WERI-Rb-1 (cell line): ENCODE measurements around the gene RPTOR.

Source experiments
- DNase-seq: peaks from one replicate; pipeline ENCODE4 v3.0.0-alpha.2; 2020
- H3K27ac ChIP-seq: fragments of 250-450 bp; sonication (Bioruptor Pico); 2 replicates; pipeline ENCODE4 v1.5.1; 2020; ENCODE audit warnings: mild to moderate bottlenecking, moderate library complexity
- H3K27me3 ChIP-seq: fragments of 250-450 bp; sonication (Bioruptor Pico); 2 replicates; pipeline ENCODE4 v1.5.1; 2021; ENCODE audit warnings: mild to moderate bottlenecking, low read depth, moderate library complexity; ENCODE audit not compliant: insufficient read depth, severe bottlenecking
- H3K36me3 ChIP-seq: fragments of 250-450 bp; sonication (Bioruptor Pico); 2 replicates; pipeline ENCODE4 v1.5.1; 2020; ENCODE audit warnings: mild to moderate bottlenecking, moderate library complexity
- H3K4me3 ChIP-seq: 2 replicates; pipeline ENCODE4 v1.5.1; 2011; ENCODE audit warnings: low read depth, mild to moderate bottlenecking, control low read depth, low read length
- H3K9me3 ChIP-seq: fragments of 250-450 bp; sonication (Bioruptor Pico); 2 replicates; pipeline ENCODE4 v1.5.1; 2021; ENCODE audit warnings: mild to moderate bottlenecking, moderate library complexity; ENCODE audit not compliant: severe bottlenecking
- TF ChIP-seq, protein P1 (sequence below): IDR thresholded peaks from 2 replicates; pipeline ENCODE4 v1.5.1; 2011; ENCODE audit warnings: low read depth, mild to moderate bottlenecking, control low read depth, inconsistent platforms, low read length

RPTOR gene, protein sequence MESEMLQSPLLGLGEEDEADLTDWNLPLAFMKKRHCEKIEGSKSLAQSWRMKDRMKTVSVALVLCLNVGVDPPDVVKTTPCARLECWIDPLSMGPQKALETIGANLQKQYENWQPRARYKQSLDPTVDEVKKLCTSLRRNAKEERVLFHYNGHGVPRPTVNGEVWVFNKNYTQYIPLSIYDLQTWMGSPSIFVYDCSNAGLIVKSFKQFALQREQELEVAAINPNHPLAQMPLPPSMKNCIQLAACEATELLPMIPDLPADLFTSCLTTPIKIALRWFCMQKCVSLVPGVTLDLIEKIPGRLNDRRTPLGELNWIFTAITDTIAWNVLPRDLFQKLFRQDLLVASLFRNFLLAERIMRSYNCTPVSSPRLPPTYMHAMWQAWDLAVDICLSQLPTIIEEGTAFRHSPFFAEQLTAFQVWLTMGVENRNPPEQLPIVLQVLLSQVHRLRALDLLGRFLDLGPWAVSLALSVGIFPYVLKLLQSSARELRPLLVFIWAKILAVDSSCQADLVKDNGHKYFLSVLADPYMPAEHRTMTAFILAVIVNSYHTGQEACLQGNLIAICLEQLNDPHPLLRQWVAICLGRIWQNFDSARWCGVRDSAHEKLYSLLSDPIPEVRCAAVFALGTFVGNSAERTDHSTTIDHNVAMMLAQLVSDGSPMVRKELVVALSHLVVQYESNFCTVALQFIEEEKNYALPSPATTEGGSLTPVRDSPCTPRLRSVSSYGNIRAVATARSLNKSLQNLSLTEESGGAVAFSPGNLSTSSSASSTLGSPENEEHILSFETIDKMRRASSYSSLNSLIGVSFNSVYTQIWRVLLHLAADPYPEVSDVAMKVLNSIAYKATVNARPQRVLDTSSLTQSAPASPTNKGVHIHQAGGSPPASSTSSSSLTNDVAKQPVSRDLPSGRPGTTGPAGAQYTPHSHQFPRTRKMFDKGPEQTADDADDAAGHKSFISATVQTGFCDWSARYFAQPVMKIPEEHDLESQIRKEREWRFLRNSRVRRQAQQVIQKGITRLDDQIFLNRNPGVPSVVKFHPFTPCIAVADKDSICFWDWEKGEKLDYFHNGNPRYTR (N-terminal part only)

DNA sequence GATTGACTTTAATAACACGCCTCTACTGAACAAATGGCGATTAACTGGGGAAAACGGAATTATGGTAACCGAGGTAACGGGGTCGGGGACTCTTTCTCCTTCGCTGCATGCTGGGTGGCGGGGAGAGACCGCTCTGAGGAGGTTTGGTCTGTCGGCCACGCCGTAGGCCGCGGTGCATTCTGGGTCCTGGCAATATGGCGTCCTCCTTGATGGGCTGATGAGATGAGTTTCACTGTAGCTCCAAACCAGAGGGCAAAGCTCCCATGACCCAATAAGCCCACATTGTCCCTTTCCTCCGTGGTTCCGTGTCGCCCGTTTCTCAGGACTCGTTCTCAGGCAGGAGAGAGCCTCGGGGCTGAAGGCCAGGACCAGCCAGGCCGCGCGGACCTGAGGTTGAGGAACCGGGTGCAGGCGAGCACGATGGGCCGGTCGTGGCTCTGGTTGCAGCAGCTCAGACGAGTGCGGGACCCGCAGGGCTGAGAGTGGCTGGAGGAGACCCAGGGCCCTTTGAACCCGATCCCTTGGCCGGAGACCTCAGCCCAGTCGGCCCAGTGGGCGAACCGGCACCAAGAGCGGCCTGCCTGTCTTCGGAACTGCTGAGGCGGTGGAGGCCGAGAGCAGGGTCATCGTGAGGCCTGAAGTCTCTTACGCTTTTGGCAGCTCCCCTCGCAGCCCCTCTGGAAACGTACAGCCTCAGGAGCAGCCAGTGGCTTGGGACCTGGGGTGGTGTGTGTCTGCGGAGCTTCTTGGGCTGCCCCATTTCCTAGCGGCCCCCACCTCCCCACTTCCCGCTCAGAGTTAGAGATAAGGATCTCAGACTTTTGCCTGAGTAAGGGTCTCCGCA is at the start of gene RPTOR:
Gene RPTOR, plus strand, starts transcription at position 184 of the 844 bp plus-strand sequence. CDS start 792 bp downstream, outside the sequence.
- peak within 1 kb of the TSS; percentile 96 for H3K4me3 ChIP-seq
- H3K9me3 ChIP-seq, result no peaks in the 10 kb centered on the region
- TF ChIP-seq, protein P1, sequence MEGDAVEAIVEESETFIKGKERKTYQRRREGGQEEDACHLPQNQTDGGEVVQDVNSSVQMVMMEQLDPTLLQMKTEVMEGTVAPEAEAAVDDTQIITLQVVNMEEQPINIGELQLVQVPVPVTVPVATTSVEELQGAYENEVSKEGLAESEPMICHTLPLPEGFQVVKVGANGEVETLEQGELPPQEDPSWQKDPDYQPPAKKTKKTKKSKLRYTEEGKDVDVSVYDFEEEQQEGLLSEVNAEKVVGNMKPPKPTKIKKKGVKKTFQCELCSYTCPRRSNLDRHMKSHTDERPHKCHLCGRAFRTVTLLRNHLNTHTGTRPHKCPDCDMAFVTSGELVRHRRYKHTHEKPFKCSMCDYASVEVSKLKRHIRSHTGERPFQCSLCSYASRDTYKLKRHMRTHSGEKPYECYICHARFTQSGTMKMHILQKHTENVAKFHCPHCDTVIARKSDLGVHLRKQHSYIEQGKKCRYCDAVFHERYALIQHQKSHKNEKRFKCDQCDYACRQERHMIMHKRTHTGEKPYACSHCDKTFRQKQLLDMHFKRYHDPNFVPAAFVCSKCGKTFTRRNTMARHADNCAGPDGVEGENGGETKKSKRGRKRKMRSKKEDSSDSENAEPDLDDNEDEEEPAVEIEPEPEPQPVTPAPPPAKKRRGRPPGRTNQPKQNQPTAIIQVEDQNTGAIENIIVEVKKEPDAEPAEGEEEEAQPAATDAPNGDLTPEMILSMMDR, result no peak
- no peaks in the 10 kb centered on the region for H3K27me3 ChIP-seq
- DNase-seq, result peak; percentile 97
- peak within 1 kb of the TSS; percentile 84 for H3K27ac ChIP-seq
- peaks cover 32% of the 10 kb centered on the region for H3K36me3 ChIP-seq

DNA sequence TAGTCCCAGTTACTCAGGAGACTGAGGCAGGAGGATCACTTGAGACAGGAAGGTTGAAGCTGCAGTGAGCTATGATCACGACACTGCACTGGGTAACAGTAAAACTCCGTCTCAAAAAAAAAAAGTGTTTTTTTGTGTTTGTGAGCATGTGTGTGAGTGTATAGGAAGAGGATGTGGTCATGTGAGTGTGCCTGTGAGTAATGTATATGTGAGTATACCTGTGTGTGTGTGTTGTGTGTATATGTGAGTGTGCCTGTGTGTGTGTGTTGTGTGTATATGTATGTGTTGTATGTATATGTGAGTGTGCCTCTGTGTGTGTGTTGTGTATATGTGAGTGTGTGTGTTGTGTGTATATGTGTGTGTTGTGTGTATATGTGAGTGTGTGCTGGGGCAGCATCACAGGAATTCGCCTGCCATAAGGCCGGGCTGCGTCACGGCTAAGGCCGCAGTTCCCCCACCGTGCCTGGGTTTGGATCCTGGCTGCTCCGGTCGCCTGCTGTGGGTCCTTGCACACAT is 46.9 kb upstream of the RPTOR start:
- no peaks in the 10 kb centered on the region for H3K36me3 ChIP-seq
- TF ChIP-seq, protein P1, result no peak
- H3K27ac ChIP-seq, result no peak overlapping the region
- no peaks in the 10 kb centered on the region for H3K27me3 ChIP-seq
- no peaks in the 10 kb centered on the region for H3K9me3 ChIP-seq
- no peak overlapping the region for H3K4me3 ChIP-seq
- no peak for DNase-seq

DNA sequence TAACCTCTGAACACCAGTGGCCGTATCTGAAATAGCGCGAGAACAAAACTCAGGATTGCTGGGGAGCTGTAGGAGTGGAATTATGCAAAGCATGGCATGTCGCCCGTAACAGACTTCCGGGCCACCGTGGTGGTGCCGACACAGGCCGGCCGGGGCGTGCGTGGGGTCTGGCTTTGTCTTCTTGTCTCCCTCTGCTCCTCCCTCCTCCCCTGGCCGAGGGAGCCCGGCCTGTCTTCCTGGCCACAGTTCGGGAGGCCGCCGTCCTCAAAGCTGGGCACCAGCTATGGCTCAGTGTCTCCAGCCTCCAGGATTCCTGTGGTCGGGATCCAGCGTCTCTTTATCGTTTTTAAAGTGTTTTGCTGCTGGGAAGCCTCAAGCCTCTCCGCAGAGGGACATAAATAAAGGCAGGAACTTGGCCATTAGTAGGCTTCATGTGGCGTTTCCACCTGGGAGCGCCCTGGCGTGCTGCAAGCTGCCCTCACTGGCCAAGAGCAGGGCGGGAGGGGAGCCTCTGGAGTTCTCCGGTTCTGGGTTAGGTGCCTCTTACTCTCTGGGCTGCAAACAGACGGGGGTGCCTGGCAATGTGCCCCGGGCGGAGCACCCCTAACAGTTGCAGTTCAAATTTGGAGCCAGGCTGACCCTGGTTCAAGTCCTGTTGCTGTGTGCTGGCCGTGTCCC is 46.3 kb upstream of the RPTOR start:
- TF ChIP-seq, protein P1, result 0 out of 2 replicates have a peak, but pooled peaks have one; percentile 5
- DNase-seq, result no peak

DNA sequence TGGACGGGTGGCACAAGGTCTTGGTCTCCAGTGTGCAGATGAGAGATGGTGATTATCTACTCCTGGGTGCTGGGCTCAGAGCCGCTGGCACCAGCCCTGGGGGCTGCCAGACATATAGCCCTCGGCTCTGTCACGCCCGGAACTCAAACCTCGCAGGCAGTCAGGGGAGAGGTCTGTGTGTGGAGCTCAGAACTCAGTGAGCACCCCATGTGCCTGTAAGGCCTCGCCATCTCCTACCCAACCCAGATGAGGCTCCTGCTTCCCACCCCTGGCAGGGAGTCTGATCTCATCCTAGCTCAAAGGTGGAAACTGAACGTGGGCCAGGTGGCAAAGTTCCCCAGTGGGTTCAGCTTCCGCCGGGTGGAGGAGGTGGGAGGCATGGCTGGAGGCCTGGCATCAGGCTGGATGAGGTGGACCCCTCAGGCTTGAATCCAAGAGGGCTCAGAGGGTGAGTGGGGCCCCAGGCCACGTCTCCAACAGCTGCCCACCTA is 45.7 kb upstream of the RPTOR start:
- Histone ChIP-seq H3K27me3 (no peaks in the 10 kb centered on the region), H3K9me3 (no peaks in the 10 kb centered on the region), H3K27ac (no peak overlapping the region), H3K36me3 (no peaks in the 10 kb centered on the region), H3K4me3 (no peak overlapping the region)
- no peak for DNase-seq
- TF ChIP-seq, protein P1, result no peak

More for the DNA sequence above, 46.3 kb upstream of the RPTOR start:
- Histone ChIP-seq H3K27me3 (no peaks in the 10 kb centered on the region), H3K36me3 (no peaks in the 10 kb centered on the region), H3K9me3 (no peaks in the 10 kb centered on the region), H3K27ac (no peak overlapping the region), H3K4me3 (no peak overlapping the region)
